HG03196 (cell line): ENCODE results near the gene SMAD7.

ENCODE experiments used
- ATAC-seq: cut with Tn5 transposase; IDR thresholded peaks from one replicate; pipeline ENCODE4 v1.9.1; 2021; ENCODE audit not compliant: unreplicated experiment

The SMAD7 gene

DNA sequence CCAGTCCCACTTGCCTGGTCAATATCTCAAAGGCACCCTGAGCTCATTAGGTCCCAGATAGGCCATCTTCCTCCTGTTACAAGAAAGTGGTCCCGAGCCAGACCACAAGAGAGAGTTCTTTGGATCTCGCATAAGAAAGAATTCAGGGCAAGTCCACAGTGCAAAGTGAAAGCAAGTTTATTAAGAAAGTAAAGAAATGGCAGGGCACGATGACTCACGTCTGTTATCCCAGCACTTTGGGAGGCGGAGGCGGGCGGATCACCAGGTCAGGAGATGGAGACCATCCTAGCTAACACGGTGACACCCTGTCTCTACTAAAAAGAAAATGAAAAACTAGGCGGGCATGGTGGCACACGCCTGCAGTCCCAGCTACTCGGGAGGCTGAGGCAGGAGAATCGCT is 10.8 kb upstream of the SMAD7 start:
- ATAC-seq = no peak

DNA sequence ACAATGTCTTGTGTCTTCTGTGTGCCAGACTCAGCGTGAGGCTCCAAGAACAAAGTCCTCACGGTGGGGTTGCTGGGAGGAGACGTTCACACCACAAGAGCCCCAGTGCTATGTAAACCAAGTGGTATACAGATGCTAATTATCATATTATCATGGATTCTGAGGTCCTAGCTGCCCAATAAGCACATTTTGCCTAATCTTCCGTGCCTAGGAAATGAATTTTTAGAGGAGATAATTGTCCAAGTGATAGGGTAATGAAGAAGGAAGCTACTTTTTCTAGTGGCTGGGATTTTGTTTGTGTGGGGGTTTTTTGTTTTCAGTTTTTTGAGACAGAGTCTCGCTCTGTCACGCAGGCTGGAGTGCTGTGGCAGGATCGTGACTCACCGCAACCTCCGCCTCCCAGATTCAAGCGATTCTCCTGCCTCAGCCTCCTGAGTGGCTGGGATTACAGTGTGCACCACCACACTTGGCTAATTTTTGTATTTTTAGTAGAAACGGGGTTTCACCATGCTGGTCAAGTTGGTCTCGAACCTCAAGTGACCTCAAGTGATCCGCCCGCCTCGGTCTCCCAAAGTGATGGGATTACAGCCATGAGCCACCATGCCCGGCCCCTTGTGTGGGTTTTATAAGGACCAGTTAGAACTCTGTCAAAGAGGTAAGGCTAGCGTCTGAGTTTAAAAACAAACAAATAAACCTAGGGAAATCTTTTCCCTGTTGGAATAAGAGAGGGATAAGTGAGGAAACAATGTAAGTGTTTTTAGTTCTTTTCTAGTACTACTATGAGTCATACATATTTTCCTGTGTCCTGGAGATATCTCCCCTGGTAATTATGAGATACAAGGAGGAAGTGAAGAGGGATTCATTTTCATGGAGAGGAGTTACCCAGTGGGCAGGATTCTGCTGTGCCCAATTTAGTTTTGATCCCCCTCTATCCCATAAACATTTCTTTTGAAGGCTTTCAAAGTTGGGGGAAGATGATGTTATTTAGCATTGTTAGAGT is 9.5 kb upstream of the SMAD7 start:
- ATAC-seq = no peak

DNA sequence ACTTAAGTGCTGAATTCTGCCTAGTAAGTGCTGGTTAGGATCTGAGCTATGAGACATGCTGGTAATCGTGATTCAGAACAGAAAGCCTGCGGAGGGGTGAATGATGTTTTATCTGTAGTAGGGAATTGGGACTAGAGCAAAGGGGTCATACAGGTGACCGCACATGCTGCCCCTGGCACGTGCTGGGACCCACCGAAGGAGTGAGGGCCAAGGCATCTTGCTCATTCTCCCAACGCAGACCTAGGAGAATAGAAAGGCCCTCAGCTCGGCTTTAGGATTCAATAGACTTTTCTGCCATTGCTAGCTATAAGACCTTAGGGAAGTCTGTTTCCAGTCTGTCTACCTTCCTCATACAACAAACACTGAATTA is 8.8 kb upstream of the SMAD7 start:
- ATAC-seq = no peak

DNA sequence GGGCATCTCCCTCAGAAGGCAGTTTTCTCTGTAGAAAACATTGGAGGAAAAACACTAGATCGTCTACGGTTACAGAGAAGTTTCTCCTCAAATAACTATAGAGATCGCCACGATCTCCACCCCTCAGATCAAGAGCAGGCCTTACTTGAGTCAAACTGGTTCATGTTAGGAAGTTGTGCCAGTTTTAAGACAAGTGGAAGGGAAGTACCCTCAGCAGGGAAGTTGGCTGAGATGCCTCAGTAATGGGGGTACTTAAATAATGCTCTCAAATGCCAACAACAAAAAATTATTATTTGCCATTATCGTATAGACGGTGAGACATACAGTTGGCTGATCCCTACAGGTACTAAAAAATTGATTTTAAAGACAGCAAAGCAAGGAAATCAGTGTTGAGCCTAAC is 8.2 kb upstream of the SMAD7 start:
- ATAC-seq = no peak

DNA sequence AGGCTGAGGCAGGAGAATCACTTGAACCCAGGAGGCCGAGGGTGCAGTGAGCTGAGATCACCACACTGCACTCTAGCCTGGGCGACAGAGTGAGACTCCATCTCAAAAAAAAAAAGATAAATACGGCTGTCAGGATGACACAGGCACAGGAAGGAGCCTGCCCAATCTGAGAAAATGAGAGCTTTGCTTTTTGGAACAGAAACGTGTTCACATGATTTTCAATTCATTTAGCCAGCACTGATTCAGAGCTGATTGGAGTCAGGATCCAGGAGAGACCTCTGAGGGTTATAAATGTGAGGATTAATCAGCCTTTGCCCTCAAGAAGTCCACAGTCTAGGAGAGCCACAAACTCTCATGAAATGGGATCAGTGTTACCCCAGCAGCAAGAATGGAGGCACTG is 6.9 kb upstream of the SMAD7 start:
- no peak for ATAC-seq

DNA sequence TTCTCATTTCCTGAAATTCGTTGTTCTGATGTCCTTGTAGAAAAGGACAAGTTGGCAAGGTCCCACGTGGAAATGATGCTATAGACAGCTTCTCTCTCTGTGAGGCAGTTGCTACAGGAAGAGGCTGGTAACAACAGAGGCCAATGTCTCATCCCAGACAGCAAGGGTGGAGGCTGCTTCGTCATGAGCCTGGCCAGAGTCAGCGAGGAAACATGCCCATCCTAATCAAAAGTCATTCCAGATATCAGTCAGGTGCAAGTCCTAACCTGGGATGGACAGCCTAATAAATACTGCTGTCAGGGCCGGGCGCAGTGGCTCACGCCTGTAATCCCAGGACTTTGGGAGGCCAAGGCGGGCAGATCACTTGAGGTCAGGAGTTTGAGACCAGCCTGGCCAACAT is 6.4 kb upstream of the SMAD7 start:
- ATAC-seq = no peak

DNA sequence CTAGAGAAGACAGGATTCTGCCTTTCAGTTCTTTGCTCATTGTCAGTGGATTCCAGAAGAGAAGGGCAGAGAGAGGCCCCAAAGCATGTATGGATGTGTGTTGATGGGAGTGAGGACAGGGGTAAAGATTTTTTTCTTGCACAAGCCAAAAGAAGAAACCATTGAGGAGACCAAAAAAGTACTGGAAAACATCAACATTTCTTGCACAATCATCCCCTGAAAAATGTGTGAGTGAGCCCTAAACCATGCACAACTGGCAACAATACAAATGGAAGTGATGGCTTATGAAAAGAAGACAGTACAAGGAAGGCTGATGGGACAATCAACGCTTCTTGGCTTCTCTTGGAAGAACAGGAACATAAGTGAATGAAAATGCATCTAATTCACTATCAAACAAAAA is 5.6 kb upstream of the SMAD7 start:
- ATAC-seq = no peak

DNA sequence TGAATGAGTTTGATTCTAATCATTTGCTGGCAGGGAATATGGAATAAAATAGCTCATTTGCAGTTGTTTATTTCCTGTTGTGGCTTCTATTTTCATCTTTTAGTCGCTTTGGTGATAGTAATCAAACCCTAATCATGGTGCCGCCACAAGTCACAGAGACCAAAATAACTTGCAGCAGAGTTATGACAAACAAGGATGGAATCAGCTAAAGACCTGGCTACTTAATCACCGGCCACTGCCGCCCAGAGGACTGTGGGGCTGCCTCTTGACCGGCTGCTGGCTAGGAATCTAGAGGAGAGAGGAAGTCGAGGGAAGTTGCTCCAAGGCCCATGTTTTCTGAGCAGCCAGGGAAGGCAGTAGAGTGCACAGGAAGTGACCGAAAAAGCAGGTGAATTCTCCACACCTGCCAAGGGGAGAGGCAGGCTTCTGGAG is 5.1 kb upstream of the SMAD7 start:
- no peak for ATAC-seq

DNA sequence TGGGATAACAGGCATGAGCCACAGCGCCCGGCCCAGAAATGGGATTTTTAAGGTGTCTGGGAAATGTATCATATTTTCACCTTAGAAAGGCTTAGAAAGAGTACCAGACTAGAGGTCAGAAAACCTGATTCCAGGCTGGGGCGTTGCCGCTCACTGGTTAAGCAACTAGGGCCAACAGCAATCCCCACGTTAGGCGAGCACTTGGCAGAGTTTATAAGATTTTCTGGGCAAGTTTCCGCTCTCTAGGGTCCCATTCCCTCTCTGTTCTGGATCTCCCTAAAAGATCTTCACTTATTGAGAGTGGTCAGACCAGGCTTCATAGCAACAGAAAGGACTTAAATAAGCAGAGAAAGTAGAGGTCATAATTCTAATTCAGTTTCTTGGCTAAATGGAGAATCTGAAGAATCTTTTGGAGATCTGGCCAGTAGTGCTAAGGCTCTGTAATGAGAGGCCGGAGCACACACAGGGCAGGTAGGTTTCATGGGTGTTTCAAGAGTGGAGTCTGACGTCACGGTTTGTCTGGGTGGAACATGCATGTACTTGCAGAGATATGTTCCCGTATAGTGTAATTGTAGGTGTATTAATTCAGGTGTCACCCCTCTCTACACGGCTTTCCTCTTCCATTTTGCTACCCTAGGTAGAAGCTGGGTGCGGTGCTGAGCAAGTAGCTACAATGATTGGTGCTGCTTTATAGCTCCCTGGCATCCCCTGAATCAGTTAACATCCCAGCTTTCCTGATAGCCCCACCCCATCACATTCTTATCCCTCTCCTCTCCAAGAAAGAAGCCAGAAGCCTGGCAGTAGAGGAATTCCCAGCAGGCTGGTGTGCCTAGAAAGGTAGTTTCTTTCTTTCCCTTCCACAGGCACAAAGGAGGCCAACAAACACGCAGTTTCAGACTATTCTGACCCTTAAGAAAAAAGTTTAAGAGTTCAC is 4.4 kb upstream of the SMAD7 start:
- no peak for ATAC-seq

DNA sequence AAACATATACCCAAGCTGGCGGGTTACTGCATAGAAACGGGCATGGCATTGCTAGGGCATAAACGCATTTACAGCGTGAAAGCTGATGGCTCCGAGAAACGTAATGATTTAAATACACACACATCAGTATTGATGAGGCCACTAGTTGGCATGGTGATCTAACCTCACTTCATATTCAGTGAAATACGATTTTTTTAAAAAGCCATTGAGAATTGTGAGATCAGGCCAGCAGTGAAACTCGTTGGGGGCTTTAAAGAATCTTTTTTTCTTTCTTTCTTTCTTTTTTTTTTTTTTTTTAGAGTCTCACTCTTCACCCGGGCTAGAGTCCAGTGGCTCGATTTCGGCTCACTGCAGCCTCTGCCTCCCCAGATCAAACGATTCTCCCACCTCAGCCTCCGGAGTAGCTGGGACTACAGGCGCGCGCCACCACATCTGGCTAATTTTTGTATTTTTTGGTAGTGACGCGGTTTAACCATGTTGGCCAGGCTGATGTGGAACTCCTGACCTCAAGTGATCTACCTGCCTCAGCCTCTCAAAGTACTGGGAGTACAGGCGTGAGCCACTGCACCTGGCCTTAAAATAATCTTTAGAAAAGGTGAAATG is 2.4 kb upstream of the SMAD7 start:
- no peak for ATAC-seq

DNA sequence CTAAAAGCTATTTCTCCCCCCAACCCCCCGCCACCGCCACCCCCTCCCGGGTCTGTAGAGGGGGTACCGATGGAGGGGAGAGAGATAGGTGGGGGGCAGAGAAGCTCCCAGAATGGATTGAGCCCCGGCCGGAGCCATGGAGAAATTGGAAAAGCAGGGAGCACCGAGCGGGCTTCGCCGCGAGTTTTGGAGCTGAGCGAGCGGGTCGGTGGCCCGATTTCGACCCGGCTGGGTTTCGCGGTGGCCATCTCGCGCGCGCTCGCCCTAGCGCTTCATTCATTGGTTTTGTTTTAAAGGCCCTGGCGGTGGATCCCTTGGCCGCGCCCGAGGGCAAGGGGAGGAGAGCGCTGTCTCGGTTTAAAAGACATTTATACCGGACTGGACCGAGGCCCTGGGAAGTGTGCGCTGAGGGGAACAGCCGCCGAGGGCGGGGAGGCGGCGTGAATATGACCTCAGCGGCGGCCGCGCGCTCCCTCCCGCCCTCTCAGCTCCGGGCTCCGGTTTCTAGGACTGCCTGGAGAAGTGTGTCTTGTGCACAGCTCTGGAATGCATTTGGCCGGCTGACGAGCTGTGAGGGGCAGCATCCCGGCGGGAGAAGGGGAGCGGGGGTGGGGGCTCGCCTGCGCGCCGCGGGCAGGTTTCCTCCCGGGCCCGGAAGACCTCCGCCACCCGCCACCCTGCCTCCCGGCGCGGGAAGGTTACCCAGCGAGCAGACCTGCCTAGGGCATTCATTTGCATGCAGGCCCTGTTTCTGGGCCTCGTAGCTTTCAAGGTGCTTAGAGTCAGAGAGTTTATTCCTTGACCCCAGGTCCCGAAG is 1.7 kb upstream of the SMAD7 start:
- peak; percentile 26 for ATAC-seq

DNA sequence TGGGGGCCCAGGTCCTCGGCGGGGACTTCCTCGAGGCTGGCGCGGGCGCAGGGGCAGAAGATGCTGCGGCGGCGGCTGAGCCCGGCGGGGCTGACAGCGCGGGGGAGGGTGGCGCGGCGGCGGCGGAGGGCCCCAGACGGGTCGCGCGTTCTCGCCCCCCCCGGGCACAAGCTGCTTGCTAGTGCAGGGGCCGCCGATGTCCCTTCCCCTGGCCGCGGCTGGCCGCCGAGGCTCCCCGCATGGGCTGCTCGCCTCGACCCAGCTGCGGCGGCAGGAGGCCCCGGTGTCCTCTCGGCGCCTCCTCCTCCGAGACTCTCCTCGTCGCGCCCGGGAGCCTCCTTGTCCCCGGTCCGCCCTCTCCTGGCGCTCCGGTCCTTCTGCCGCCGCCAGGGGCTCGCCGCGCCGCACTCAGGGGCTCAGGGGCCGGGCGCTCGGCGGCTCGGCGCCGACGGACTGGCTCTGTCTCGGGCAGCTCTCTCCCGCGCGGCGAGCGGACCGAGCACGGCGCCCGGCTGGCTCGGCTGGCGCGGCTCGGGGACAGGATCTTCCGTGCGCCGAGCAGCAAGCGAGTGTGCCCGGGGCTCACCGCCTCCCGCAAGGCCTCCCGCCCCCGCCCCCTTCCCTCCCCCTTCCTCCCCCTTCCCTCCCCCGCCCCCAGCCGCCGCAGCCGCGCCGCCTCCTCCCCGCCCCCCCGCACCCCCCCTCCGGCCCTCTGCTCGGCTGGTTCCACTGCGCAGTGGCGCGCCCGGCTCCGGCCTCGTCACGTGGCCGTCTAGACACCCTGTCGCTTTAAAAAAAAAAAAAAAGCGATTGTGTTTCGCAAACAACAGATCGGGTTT is 902 bp upstream of the SMAD7 start:
- ATAC-seq = peak; percentile 40

DNA sequence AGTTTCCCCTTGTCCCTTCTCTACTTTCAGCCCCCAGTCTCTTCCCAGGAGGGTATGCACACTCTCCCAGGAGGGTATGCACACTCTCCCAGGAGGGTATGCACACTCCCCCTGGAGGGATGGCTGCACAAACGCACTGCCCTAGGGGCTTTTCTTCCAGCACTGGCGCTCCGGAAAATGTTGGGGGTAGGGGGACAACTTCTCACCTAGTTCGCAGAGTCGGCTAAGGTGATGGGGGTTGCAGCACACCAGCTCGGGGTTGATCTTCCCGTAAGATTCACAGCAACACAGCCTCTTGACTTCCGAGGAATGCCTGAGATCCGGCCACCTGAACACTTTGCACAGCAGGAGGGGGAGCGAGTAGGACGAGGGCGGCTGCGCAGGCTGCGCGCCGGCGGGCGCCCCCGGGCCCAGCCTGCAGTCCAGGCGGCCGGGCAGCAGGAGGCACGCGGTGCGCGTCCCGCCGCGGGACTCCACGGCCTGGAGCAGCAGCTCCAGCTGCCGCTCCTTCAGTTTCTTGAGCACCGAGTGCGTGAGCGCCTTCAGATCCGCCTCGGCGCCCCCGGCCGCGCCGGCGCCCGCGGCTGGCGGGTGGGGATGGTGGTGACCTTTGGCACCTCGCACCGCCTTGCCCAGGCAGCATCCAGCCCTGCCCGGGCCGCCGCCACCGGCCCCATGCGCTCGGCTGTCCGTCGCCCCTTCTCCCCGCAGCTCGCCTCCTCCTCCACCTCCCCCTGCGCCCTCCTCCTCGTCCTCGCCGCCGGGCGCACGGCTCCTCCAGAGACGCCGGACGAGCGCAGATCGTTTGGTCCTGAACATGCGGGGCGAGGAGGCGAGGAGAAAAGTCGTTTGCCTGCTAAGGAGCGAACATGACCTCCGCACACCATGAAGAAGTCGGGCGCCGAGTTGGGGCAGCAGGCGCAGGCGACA is 894 bp downstream of the SMAD7 start:
- ATAC-seq = no peak

DNA sequence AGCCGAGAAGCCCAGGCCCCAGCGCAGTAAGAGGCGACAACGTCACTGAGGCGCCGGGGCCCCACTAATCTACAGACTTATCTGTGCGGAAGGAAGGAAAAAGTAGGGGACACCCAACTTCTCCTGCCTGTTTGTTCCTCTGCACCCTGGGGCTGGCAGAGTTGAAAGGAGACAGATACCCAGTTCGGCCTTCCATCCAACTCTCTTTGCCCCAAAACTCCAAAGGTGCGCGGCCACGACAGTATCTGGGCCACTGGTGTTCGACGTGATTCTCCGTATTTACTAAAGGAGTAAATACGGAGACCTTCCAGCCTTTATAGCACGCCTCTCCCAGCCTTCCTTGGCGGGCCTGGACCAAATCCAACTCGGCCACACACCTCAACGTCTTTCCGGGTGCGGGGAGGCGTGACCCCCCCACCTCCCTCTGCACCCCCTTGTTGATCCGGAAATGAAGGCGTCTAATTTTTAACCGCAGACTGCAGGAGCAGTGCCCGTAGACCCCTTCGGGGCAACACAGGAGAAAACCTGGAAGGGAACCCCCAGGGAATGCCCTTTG is 1.6 kb downstream of the SMAD7 start:
- no peak for ATAC-seq

DNA sequence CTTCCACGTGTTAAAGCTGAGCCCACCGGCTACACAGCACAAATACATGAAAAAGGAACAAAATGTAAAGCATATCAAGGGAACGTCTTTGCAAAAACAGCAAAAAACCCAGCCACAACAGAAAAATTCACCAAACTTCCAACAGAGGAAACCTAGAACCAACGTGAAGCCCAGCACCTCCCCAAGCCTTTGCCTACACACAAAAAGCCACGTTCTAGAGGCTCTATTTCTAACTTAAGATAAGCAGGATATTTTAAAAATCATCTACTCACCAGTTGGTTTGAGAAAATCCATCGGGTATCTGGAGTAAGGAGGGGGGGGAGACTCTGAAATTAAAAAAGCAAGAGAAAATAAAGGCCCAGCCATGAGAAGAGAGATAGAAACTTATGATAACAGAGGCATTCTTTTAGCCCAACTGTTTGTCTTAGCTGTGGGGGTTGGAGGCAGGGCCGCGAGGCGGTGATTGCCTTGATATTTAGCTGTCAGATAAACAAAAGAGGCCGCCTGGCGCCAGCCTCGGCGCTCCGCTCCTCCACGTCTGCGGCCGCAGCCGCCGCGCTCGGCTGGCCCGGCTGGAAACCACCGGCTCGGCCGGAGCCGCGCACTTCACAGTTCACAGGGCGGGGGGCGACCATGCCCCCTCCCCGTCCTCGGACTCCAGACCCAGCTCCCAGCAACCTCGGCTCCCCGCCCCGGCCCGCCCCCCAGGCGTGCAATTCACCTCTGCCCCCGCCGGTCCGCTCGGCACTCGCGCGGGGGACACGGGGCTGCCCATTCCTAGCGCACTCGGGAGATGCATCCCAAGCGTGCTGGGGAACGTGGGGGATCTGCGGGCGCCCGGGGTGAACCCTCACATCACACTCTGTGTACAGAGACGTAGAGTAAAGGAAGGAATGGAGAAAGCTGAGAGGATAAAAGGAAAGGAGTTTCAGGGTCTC is 2.4 kb downstream of the SMAD7 start:
- ATAC-seq = no peak

DNA sequence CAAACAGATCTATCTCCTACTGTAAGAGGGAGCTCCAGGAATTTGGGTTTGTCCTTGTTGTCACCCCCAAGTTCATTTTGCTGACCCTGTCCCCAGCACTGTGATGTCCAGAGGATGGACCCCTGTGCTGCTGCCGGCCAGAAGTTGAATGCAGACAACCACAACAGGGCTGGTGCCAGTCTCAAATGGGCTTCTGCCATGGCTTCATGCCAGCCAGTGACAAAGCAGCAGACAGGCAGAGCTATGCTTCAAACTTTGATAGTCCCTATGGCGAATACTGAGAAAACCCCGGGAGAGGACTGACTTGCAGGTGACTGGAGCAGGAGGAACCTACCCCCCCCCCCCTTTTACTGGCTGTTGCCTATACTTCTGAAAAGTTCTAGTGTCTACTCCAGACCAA is 3.2 kb downstream of the SMAD7 start:
- no peak for ATAC-seq

DNA sequence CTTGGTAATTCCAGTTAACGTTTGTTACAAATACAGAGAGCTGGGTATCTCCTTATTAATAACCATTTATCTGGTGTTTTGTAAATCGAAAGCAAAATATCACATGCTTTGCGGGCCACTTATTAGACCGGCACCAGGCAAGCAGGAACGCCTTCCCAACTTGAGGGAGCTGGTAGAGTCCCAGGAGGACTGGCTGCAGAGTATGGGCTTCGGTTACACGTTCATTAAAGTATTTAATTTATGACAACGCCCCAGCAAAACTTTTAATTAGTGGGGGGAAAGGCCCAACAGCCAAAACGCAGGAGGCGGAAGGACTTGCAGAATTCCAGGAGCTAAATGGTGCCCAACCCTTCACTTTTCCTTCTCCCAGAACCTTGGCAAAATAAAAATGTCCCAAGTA is 3.7 kb downstream of the SMAD7 start:
- no peak for ATAC-seq
